ENCODE data around the gene CLN3.

Gene CLN3

DNA sequence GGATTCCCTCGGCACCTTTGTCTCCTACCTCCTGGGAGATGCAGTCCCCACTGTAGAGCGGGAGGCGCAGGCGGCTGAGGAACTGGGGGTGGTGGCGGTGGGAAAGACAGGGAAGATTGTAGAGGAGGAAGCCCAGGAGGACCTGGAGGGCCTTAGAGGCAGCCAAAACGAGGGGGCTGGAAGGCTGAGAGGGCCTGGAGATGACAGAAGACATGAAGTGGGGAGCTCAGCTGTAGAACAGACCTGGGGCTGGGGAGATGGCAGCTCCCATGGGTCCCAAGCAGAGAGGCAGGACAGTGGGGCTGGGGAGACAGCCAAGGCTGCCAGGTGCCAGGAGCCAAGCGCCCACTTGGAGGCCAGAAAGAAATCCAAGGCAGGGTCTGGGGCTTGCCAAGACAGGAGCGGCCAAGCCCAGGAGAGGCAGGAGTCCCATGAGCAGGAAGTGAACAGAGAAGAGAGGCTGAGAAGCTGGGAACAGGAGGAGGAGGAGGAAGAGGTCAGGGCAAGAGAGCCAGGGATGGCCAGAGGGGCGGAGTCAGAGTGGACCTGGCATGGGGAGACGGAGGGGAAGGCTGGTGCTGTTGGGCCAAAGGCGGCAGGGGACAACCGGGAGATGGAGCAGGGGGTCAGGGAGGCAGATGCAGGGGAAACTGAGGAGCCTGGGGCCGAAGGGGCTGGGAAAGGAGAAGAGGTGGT is 3.4 kb upstream of the CLN3 start:
- Histone ChIP-seq H3K4me2 (ENCODE audit: low read depth, low read length, poor library complexity, severe bottlenecking) (peak overlapping the region; percentile 99), H3F3A (ENCODE audit: low read depth) (no peaks in the 10 kb centered on the region), H3K27me3 (ENCODE audit: insufficient read depth, low read length, poor library complexity, severe bottlenecking) (no peaks in the 10 kb centered on the region), H3K9me3 (ENCODE audit: insufficient read depth, low read depth, low read length) (no peaks in the 10 kb centered on the region), H4K20me1 (ENCODE audit: insufficient read depth, low read length, poor library complexity, severe bottlenecking) (peaks cover 6% of the 10 kb centered on the region), H3K36me3 (ENCODE audit: insufficient read depth, low read length) (no peaks in the 10 kb centered on the region), H3K79me2 (ENCODE audit: insufficient read depth, low read length) (peaks cover 64% of the 10 kb centered on the region), H3K9me2 (replicated peaks; ENCODE audit: low read depth, low read length) (no peaks in the 10 kb centered on the region), H3K4me1 (ENCODE audit: insufficient read depth, low read length, poor library complexity, severe bottlenecking) (peaks cover 42% of the 10 kb centered on the region), H3K9ac (ENCODE audit: low read depth, low read length, poor library complexity, severe bottlenecking) (peak overlapping the region; percentile 99), H3K4me3 (ENCODE audit: low read length, poor library complexity, severe bottlenecking) (peak overlapping the region; percentile 84), H2AFZ (ENCODE audit: low read length) (no peak overlapping the region)
- TF ChIP-seq, protein P1, sequence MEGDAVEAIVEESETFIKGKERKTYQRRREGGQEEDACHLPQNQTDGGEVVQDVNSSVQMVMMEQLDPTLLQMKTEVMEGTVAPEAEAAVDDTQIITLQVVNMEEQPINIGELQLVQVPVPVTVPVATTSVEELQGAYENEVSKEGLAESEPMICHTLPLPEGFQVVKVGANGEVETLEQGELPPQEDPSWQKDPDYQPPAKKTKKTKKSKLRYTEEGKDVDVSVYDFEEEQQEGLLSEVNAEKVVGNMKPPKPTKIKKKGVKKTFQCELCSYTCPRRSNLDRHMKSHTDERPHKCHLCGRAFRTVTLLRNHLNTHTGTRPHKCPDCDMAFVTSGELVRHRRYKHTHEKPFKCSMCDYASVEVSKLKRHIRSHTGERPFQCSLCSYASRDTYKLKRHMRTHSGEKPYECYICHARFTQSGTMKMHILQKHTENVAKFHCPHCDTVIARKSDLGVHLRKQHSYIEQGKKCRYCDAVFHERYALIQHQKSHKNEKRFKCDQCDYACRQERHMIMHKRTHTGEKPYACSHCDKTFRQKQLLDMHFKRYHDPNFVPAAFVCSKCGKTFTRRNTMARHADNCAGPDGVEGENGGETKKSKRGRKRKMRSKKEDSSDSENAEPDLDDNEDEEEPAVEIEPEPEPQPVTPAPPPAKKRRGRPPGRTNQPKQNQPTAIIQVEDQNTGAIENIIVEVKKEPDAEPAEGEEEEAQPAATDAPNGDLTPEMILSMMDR (conservative IDR thresholded peaks at IDR 0.05; ENCODE audit: low read length), result no peak
- no peak for TF ChIP-seq EZH2phosphoT487 (IDR thresholded peaks at IDR 0.05; ENCODE audit: borderline replicate concordance)

- peak within 1 kb of the TSS; percentile 64 for H2AFZ ChIP-seq (ENCODE audit: low read length)
- peaks cover 42% of the 10 kb centered on the region for H3K4me1 ChIP-seq (ENCODE audit: insufficient read depth, low read length, poor library complexity, severe bottlenecking)
- no peaks in the 10 kb centered on the region for H3F3A ChIP-seq (ENCODE audit: low read depth)
- peak within 1 kb of the TSS; percentile 99 for H3K4me2 ChIP-seq (ENCODE audit: low read depth, low read length, poor library complexity, severe bottlenecking)
- H3K9me3 ChIP-seq (ENCODE audit: insufficient read depth, low read depth, low read length), result no peaks in the 10 kb centered on the region
- no peaks in the 10 kb centered on the region for H3K27me3 ChIP-seq (ENCODE audit: insufficient read depth, low read length, poor library complexity, severe bottlenecking)
- peak within 1 kb of the TSS; percentile 84 for H3K4me3 ChIP-seq (ENCODE audit: low read length, poor library complexity, severe bottlenecking)
- H4K20me1 ChIP-seq (ENCODE audit: insufficient read depth, low read length, poor library complexity, severe bottlenecking), result peaks cover 6% of the 10 kb centered on the region
- TF ChIP-seq, protein P1 (conservative IDR thresholded peaks at IDR 0.05; ENCODE audit: low read length), result no peak
- TF ChIP-seq EZH2phosphoT487 (IDR thresholded peaks at IDR 0.05; ENCODE audit: borderline replicate concordance), result no peak
- H3K79me2 ChIP-seq (ENCODE audit: insufficient read depth, low read length), result peaks cover 64% of the 10 kb centered on the region
- H3K36me3 ChIP-seq (ENCODE audit: insufficient read depth, low read length), result peaks cover 6% of the 10 kb centered on the region; the same call in 1 of the 2 replicates
- H3K9ac ChIP-seq (ENCODE audit: low read depth, low read length, poor library complexity, severe bottlenecking), result peak within 1 kb of the TSS; percentile 99
- H3K9me2 ChIP-seq (replicated peaks; ENCODE audit: low read depth, low read length), result no peaks in the 10 kb centered on the region
These were observed 2.4 kb upstream of the CLN3 start, which contains the start of gene APOBR for GRCh38 chr16:28494121-28494851. Gene APOBR (plus strand): TSS chr16:28494643. CDS start chr16:28494682, 39 bp downstream.

DNA sequence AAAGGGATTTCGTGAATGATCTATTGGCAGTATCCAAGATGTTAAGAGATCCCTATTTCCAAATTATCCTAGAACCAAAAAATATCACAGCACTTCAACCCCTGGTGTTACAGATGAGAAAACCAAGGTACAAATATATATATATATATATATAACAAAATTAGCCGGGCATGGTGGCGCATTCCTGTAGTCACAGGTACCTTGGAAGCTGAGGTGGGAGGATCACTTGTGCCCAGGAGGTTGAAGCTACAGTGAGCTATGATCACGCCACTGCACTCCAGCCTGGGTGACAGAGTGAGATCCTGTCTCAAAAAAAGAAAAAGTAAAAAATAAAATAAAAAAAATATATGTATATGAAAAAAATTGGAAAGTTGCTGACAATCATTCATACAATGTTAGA is 637 bp upstream of the CLN3 start:
- H3K9me3 ChIP-seq (ENCODE audit: insufficient read depth, low read depth, low read length), result no peaks in the 10 kb centered on the region
- peak overlapping the region; percentile 99 for H3K4me2 ChIP-seq (ENCODE audit: low read depth, low read length, poor library complexity, severe bottlenecking)
- no peaks in the 10 kb centered on the region for H3K27me3 ChIP-seq (ENCODE audit: insufficient read depth, low read length, poor library complexity, severe bottlenecking)
- peak overlapping the region; percentile 84 for H3K4me3 ChIP-seq (ENCODE audit: low read length, poor library complexity, severe bottlenecking)
- H3K79me2 ChIP-seq (ENCODE audit: insufficient read depth, low read length), result peaks cover 58% of the 10 kb centered on the region
- peaks cover 18% of the 10 kb centered on the region; the same call in 1 of the 2 replicates for H3K36me3 ChIP-seq (ENCODE audit: insufficient read depth, low read length)
- peaks cover 41% of the 10 kb centered on the region for H3K4me1 ChIP-seq (ENCODE audit: insufficient read depth, low read length, poor library complexity, severe bottlenecking)
- H3F3A ChIP-seq (ENCODE audit: low read depth), result no peaks in the 10 kb centered on the region
- H3K9me2 ChIP-seq (replicated peaks; ENCODE audit: low read depth, low read length), result no peaks in the 10 kb centered on the region
- H2AFZ ChIP-seq (ENCODE audit: low read length), result peak overlapping the region; percentile 91
- no peak for TF ChIP-seq EZH2phosphoT487 (IDR thresholded peaks at IDR 0.05; ENCODE audit: borderline replicate concordance)
- TF ChIP-seq, protein P1 (conservative IDR thresholded peaks at IDR 0.05; ENCODE audit: low read length), result no peak
- peaks cover 6% of the 10 kb centered on the region for H4K20me1 ChIP-seq (ENCODE audit: insufficient read depth, low read length, poor library complexity, severe bottlenecking)
- H3K9ac ChIP-seq (ENCODE audit: low read depth, low read length, poor library complexity, severe bottlenecking), result peak overlapping the region; percentile 99

Data from Loucy (cell line).